ENCODE results near the gene FZD7.

FZD7 gene

DNA sequence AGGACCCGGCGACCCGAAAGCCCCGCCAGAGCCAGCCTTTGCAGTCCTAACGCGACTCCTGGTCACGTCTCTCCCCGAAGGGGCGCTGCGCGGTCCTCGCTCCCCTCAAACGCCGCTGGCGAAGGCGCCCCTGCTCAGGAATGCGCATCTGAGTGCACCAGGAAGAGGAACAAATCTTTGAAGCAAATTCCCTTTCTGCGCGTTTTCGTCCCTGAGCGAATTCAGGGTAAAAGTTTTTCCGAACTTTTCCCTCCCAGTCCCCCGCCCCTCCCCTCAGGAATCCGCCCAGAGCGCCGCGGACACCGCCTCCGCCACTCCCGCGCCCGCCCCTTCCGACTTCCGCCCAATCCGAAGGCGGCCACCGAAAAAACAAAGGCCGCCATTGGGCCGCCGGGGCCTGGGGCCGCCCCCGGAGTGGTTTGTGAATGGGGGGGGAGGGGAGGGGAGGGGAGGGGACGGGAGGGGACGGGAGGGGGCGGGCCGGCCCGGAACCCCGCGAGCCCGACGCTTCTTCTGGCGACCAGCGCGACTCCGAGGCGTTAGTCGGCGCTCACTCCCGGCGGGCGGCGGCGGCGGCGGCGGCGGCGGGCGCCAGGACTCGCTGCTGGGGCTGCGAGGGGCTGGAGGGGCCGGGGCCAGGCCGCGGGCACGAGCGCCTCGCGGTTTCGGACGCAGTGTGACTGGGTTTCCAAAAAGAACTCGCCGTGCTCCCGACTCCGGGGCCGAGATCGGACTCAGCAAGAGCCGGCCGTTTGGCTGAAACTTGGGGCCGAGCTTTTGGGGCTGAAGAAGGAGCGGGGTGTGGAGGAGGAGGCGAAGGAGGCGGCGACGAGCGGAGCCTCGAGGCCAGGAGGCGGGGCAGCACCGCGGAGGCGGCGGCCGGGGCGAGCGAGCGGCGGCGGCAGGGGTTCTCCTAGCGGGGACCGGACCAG is at the start of gene FZD7:
Gene FZD7 (plus strand): TSS at position 539 of the 932 bp plus-strand sequence. CDS start 793 bp downstream, outside the sequence.
- DNase-seq (ENCODE audit: low spot score), result peak; percentile 74

- no peak for DNase-seq (ENCODE audit: low spot score)
Measured at GRCh38 chr2:201984333-201984732, 49.3 kb upstream of the FZD7 start.

GRCh38 chr2:201984800-201985525 is 48.7 kb upstream of the FZD7 start:
- peak; percentile 97 for DNase-seq (ENCODE audit: low spot score)

- DNase-seq (ENCODE audit: low spot score), result no peak
Measured at GRCh38 chr2:201985728-201986462, 47.8 kb upstream of the FZD7 start.

GRCh38 chr2:201986463-201986735 is 47.3 kb upstream of the FZD7 start:
- no peak for DNase-seq (ENCODE audit: low spot score)

- DNase-seq (ENCODE audit: low spot score), result no peak
Measured at GRCh38 chr2:201987426-201987825, 46.2 kb upstream of the FZD7 start.

DNA sequence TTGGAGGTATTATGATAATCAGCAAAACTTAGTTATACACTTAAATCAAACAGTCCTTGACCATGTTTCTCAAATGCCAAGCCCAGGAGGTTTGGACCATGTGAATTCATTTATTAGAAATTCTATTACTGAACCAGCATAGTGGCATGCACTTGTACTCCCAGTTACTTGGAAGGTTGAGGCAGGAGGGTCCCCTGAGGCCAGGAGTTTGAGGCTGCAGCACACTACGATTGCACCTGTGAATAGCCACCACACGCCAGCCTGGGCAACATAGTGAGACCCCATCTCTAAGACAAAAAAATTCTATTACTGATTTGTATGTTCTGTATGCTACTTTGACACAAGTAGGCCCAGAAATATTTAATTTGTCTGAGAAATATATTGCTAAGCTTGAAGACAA is 43.6 kb upstream of the FZD7 start:
- DNase-seq (ENCODE audit: low spot score), result no peak

DNA sequence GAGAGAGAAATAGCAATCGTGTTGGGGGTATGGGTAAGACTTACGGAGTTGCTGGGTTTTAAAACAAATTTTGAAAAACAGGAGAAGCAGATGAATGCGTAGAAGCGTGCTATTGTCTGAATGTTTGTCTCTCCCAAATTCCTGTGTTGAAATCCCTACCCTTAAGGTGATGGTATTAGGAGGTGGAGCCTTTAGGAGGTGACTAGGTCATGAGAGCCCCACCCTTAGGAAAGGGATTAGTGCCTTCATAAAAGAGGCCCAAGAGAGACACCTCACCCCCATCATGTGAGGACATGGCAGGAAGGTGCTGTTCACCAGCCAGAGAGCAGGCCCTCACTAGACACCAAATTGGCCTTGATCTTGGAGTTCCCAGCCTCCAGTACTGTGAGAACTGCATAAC is 40.7 kb upstream of the FZD7 start:
- DNase-seq (ENCODE audit: low spot score), result no peak

- DNase-seq (ENCODE audit: low spot score), result no peak
Measured at GRCh38 chr2:201994973-201995638, 38.5 kb upstream of the FZD7 start.

GRCh38 chr2:201996006-201996405 is 37.6 kb upstream of the FZD7 start:
- DNase-seq (ENCODE audit: low spot score), result no peak

DNA sequence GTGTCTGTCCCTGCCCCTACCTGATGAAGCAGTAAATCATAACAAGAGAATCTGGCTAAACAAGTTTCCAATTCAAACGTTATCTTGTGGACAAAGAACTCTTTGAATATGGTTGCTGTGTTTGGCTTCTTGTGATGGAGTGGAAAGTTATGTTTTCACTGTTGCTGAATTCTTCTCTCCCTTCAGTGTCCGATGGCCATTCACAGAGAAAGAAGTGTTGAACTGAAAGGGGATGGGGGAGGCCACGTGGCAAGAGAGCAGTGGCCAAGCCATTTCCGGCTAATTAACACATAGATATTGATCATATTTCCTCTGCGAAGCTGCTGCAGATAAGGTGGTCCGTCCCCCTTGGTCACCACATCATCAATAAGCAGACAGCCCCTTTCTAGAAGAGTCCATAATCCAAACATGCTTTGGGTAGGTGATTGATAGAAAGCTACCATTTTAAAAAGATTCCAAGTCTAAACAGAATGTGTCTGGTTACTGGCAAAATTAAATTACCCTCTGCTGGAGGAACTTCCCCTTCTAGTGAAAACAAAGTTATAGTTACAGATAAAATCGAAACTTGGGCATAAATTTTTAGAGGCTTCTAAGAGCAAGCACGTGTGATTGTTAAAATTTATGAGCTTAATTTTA is 36.9 kb upstream of the FZD7 start:
- DNase-seq (ENCODE audit: low spot score), result peak; percentile 20

DNA sequence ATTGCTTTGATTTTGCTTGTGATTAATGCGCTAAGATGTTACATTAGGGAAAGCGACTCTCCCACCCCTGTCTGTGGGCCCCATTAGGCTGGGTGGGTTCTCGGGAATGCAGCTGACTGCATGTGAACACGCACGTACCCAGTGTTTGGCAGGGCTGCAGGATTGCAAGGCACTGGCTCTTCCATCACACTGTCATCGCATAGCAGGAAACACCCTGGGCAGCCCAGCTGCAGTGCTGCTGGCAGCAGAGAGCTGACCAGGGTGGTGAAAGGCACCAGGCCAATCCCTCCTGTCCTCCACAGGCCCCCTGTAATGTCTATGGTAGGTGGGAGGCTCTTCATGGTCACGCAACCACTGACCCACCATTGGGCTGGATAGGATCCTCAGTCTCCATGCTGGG is 34.4 kb upstream of the FZD7 start:
- no peak for DNase-seq (ENCODE audit: low spot score)

GRCh38 chr2:202001826-202002225 is 31.8 kb upstream of the FZD7 start:
- no peak for DNase-seq (ENCODE audit: low spot score)

DNA sequence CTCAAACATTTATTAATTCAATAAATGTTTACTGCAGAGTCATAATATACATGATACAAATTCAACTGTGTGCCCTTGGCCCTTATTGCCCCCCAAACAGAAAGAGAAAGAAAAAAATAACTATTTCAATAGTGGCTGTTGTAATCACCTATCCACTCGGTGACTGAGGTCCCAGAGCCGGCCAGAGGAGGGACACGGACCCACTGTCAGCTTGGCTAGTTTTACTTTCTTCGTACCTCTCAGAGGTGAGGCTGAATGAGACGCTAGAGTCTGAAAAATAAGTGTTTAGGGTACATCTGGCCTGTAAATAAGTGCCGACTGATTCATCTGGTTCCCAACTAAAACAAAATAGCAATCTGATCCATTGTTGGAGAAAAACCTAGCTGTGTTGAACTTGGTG is 31.3 kb upstream of the FZD7 start:
- DNase-seq (ENCODE audit: low spot score), result no peak

DNA sequence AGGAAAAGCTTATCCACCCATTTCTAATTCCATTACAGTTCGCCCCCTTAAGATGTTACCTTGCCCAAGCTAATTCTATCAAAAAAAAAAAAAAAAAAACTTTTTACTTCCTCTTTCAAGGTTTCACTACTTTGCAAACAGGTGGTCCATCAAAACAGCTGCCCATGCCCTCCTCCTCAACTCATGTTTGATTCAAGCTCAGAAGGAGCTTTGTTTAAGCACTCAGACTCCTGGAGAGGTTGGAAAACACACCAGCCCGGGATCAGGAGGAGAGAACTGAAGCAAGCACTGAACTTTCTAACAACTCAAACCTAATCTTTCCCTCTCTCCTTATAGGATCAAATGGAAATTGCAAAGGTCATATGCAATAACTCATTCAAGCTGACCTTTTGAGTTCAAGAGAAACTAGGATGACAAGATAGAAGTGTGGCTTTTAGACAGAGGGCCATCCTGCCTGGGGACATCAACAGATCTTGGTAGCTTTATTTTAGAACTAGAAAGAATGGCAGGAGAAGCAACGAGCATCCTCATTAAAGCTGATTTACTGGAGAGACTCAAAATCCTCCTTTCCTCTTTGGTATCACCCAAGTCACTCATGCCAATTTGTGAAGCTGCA is 28.3 kb upstream of the FZD7 start:
- DNase-seq (ENCODE audit: low spot score), result no peak

DNA sequence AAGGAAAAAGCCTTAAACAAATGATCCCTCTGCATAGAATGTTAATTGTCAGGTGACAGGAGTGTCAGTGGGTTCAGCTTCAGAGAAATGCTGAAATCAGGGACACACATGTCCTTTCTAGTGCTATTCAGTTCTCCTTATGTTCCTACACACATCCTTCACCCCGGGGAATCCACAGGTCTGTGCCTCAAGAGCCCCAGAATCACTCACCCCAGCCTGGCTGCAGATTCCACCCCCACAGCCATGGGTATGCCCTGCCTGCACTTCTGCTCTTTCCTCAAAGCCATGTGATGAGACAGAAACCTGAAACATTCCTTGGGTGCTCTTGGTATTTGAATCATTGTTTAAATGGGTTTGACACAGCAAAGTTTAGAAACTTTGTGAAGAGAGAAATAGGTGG is 27.4 kb upstream of the FZD7 start:
- no peak for DNase-seq (ENCODE audit: low spot score)

- no peak for DNase-seq (ENCODE audit: low spot score)
Measured at GRCh38 chr2:202007015-202007982, 26.4 kb upstream of the FZD7 start.

DNA sequence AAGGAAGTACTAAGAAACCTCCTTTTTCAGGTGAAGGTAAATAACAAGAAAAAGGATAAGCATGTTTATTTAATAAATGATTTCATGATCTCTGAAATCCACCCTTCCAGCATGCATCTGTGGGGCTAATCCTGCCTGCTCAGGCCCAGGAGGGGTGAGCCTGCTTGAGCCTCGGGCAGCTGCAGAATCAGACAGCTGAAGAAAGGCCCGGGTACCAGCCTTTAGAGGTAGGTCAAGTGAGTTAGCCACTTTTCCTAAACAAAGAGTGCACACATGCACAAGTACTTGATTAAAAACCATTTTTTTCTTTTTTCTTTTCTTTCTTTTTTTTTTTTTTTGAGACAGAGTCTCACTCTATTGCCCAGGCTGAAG is 25.7 kb upstream of the FZD7 start:
- DNase-seq (ENCODE audit: low spot score), result no peak

GRCh38 chr2:202009019-202009481 is 24.6 kb upstream of the FZD7 start:
- DNase-seq (ENCODE audit: low spot score), result no peak

- DNase-seq (ENCODE audit: low spot score), result no peak
Measured at GRCh38 chr2:202009581-202009980, 24.1 kb upstream of the FZD7 start.

Data from pons (tissue), 1 donor.